ENCODE data around the gene HPCAL1.

DNA sequence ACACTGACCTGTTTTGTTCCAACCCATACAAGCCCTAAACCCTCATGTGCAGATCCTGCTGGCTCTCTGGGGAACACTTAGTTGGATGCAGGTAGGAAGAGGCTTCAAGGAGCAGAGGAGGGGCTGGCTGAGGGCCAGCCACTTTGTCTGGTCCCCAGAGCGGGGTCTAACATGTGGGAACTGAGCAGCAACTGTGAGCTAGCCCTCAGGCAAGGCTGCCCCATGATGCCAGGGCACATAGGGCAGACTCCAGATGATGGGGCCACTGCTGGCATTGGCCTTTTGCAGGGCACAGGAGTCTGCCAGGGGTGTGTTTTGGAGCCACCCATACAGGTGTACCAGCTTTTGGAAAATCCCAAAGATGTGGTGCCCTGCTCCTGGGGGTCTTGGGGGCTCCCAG is 67.7 kb downstream of the HPCAL1 start:
- TF ChIP-seq, protein P1, sequence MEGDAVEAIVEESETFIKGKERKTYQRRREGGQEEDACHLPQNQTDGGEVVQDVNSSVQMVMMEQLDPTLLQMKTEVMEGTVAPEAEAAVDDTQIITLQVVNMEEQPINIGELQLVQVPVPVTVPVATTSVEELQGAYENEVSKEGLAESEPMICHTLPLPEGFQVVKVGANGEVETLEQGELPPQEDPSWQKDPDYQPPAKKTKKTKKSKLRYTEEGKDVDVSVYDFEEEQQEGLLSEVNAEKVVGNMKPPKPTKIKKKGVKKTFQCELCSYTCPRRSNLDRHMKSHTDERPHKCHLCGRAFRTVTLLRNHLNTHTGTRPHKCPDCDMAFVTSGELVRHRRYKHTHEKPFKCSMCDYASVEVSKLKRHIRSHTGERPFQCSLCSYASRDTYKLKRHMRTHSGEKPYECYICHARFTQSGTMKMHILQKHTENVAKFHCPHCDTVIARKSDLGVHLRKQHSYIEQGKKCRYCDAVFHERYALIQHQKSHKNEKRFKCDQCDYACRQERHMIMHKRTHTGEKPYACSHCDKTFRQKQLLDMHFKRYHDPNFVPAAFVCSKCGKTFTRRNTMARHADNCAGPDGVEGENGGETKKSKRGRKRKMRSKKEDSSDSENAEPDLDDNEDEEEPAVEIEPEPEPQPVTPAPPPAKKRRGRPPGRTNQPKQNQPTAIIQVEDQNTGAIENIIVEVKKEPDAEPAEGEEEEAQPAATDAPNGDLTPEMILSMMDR (IDR thresholded peaks at IDR 0.05): no peak
- no peak for TF ChIP-seq POLR2A (IDR thresholded peaks at IDR 0.05)

Data from right lobe of liver (tissue), 4 donors.